Coronary artery (tissue), 2 donors: ENCODE results near the gene CYP17A1.
"Not testable (repeated sequence)": the region's sequence is repeated elsewhere in the genome, so short reads cannot be mapped to it uniquely, and the experiment has no call there.

Experiments used
- DNase-seq: peaks from one replicate; pipeline ENCODE4 v3.0.0-alpha.2; 2017; ENCODE audit warnings: low spot score
- H3K27ac ChIP-seq, 2 donors: fragments of 200-600 bp; sonication (generic); one replicate each; pipeline ENCODE4 v1.5.1; 2016 to 2019
- H3K4me3 ChIP-seq: fragments of 200-600 bp; sonication (generic); 2 replicates; pipeline ENCODE4 v1.5.1; 2016; ENCODE audit warnings: mild to moderate bottlenecking, moderate library complexity
- CTCF ChIP-seq: fragments of 200-600 bp; sonication (generic); IDR thresholded peaks from one replicate; pipeline ENCODE4 v1.5.1; 2019; ENCODE audit warnings: antibody characterized with exemption

The CYP17A1 gene

GRCh38 chr10:102850025-102850518 is 12.9 kb upstream of the CYP17A1 start:
- H3K4me3 ChIP-seq, result no peak overlapping the region
- TF ChIP-seq CTCF, result no peak
- no peak overlapping the region for H3K27ac ChIP-seq
- DNase-seq, result no peak

GRCh38 chr10:102845352-102845902 is 8.2 kb upstream of the CYP17A1 start:
- DNase-seq, result no peak
- Histone ChIP-seq H3K27ac (no peak overlapping the region), H3K4me3 (no peak overlapping the region)
- no peak for TF ChIP-seq CTCF

- not testable (repeated sequence) for H3K4me3 ChIP-seq, DNase-seq, H3K27ac ChIP-seq
These were observed 7.1 kb upstream of the CYP17A1 start for GRCh38 chr10:102844190-102844776.

- DNase-seq, H3K27ac ChIP-seq: not testable (repeated sequence)
These were observed 5.9 kb upstream of the CYP17A1 start for GRCh38 chr10:102843139-102843538.

GRCh38 chr10:102841827-102842345 is 4.7 kb upstream of the CYP17A1 start:
- no peak for DNase-seq
- TF ChIP-seq CTCF, result no peak
- Histone ChIP-seq H3K27ac (no peak overlapping the region), H3K4me3 (no peak overlapping the region)

More at GRCh38 chr10:102843139-102843538, 5.9 kb upstream of the CYP17A1 start:
- not testable (repeated sequence) for H3K4me3 ChIP-seq

GRCh38 chr10:102838276-102838927 is 1.2 kb upstream of the CYP17A1 start:
- H3K27ac ChIP-seq, DNase-seq, H3K4me3 ChIP-seq: not testable (repeated sequence)

- no peak overlapping the region for H3K4me3 ChIP-seq
- no peak for DNase-seq
- no peak overlapping the region for H3K27ac ChIP-seq
- TF ChIP-seq CTCF, result peak; percentile 85
These were observed 2.2 kb downstream of the CYP17A1 start for GRCh38 chr10:102835007-102835482.

GRCh38 chr10:102834143-102834542 is 3.1 kb downstream of the CYP17A1 start:
- no peak for TF ChIP-seq CTCF
- no peak overlapping the region for H3K4me3 ChIP-seq
- H3K27ac ChIP-seq, result no peak overlapping the region
- no peak for DNase-seq
